Measurements from ENCODE around the gene DCDC2.

Gene DCDC2

DNA sequence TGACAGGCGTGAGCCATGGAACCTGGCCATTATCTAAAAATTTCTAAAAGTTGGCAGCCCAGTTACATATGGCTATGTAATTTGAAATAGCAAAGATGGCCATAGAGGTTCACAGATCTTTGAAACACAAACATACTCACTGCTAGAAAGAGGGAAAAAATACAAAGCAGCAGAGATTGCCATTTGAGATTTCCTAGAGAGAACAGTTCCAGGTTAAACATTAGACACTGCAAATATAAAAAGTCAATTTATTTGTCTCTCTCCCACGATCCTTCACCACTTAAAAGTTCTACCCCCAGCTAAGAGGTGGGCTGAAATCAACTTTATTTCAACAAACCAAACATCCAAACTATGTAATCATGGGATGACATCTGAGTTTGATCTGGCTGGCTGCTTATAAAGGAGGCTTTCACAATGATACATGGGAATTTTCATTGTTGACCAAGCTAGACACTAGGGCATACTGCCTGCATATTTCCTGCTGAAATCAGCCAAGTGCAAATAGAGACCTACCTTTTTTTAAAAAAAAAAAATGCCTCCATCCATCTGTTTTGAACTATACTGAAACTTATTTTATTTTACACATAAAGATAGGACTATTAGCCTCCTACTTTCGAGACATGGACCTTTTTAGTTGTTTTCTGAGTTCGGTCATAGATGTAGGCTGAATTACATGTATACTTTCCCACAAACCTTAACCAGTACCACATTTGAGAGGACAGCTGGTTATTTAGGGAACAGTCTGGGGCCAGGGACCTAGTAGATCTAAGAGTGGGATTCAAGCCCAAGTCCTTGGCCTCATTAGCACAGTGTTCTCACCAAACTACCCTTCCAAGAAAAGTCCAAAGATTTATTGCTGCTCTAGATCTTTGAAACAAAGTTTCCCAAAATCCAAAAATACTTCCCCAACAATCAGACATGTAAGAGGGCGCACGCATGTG is 16.6 kb downstream of the DCDC2 start:
- no peaks in the 10 kb centered on the region for H4K20me1 ChIP-seq (ENCODE audit: insufficient read depth, low read length)
- H3K4me2 ChIP-seq (ENCODE audit: insufficient read depth, low read length), result no peak overlapping the region
- no peaks in the 10 kb centered on the region for H3K79me2 ChIP-seq (ENCODE audit: insufficient read depth, low read length)
- no peak overlapping the region for H3K9ac ChIP-seq (ENCODE audit: low read depth, low read length)
- no peak overlapping the region for H2AFZ ChIP-seq (ENCODE audit: low read depth, low read length)
- no peaks in the 10 kb centered on the region for H3K4me1 ChIP-seq (ENCODE audit: insufficient read depth, low read length)
- peaks cover 2% of the 10 kb centered on the region for H3K27me3 ChIP-seq (ENCODE audit: insufficient read depth, low read length, poor library complexity)
- H3K4me3 ChIP-seq (ENCODE audit: low read depth in 1 of 2, low read length in 2 of 2), result no peak overlapping the region
- no peak for DNase-seq
- ATAC-seq (ENCODE audit: insufficient read depth, low read depth), result no peak
- TF ChIP-seq EZH2 (IDR thresholded peaks at IDR 0.05; ENCODE audit: borderline replicate concordance, low read depth, low read length, severe bottlenecking) (no peak), CTCF (IDR thresholded peaks at IDR 0.05; ENCODE audit: borderline replicate concordance, extremely low read depth, low read length, poor library complexity, severe bottlenecking) (no peak)
- H3K9me3 ChIP-seq (ENCODE audit: insufficient read depth, low read length, severe bottlenecking), result peaks cover 7% of the 10 kb centered on the region
- H3K27ac ChIP-seq (ENCODE audit: low read length), result no peak overlapping the region
- H3K36me3 ChIP-seq (ENCODE audit: insufficient read depth, low read length), result no peaks in the 10 kb centered on the region

GRCh38 chr6:24339932-24340331 is 17.9 kb downstream of the DCDC2 start:
- no peak overlapping the region for H3K4me2 ChIP-seq (ENCODE audit: insufficient read depth, low read length)
- no peak overlapping the region for H2AFZ ChIP-seq (ENCODE audit: low read depth, low read length)
- H4K20me1 ChIP-seq (ENCODE audit: insufficient read depth, low read length), result no peaks in the 10 kb centered on the region
- no peaks in the 10 kb centered on the region for H3K79me2 ChIP-seq (ENCODE audit: insufficient read depth, low read length)
- no peaks in the 10 kb centered on the region for H3K27me3 ChIP-seq (ENCODE audit: insufficient read depth, low read length, poor library complexity)
- H3K4me3 ChIP-seq (ENCODE audit: low read depth in 1 of 2, low read length in 2 of 2), result no peak overlapping the region
- H3K9me3 ChIP-seq (ENCODE audit: insufficient read depth, low read length, severe bottlenecking), result peaks cover 7% of the 10 kb centered on the region
- no peak overlapping the region for H3K9ac ChIP-seq (ENCODE audit: low read depth, low read length)
- no peak overlapping the region for H3K27ac ChIP-seq (ENCODE audit: low read length)
- TF ChIP-seq CTCF (IDR thresholded peaks at IDR 0.05; ENCODE audit: borderline replicate concordance, extremely low read depth, low read length, poor library complexity, severe bottlenecking) (no peak), EZH2 (IDR thresholded peaks at IDR 0.05; ENCODE audit: borderline replicate concordance, low read depth, low read length, severe bottlenecking) (no peak)
- H3K4me1 ChIP-seq (ENCODE audit: insufficient read depth, low read length), result no peaks in the 10 kb centered on the region
- no peak for ATAC-seq (ENCODE audit: insufficient read depth, low read depth)
- H3K36me3 ChIP-seq (ENCODE audit: insufficient read depth, low read length), result no peaks in the 10 kb centered on the region
- no peak for DNase-seq

GRCh38 chr6:24334285-24334684 is 23.6 kb downstream of the DCDC2 start:
- H3K4me2 ChIP-seq (ENCODE audit: insufficient read depth, low read length), result no peak overlapping the region
- no peak overlapping the region for H3K27ac ChIP-seq (ENCODE audit: low read length)
- H3K4me3 ChIP-seq (ENCODE audit: low read depth in 1 of 2, low read length in 2 of 2), result no peak overlapping the region
- TF ChIP-seq CTCF (IDR thresholded peaks at IDR 0.05; ENCODE audit: borderline replicate concordance, extremely low read depth, low read length, poor library complexity, severe bottlenecking), result no peak
- ATAC-seq (ENCODE audit: insufficient read depth, low read depth) (no peak), DNase-seq (no peak)
- H3K9ac ChIP-seq (ENCODE audit: low read depth, low read length), result no peak overlapping the region
- H3K79me2 ChIP-seq (ENCODE audit: insufficient read depth, low read length), result no peaks in the 10 kb centered on the region
- H2AFZ ChIP-seq (ENCODE audit: low read depth, low read length), result no peak overlapping the region
- no peaks in the 10 kb centered on the region for H3K36me3 ChIP-seq (ENCODE audit: insufficient read depth, low read length)
- H4K20me1 ChIP-seq (ENCODE audit: insufficient read depth, low read length), result no peaks in the 10 kb centered on the region
- no peaks in the 10 kb centered on the region for H3K4me1 ChIP-seq (ENCODE audit: insufficient read depth, low read length)
- H3K27me3 ChIP-seq (ENCODE audit: insufficient read depth, low read length, poor library complexity), result peaks cover 2% of the 10 kb centered on the region
- peaks cover 7% of the 10 kb centered on the region for H3K9me3 ChIP-seq (ENCODE audit: insufficient read depth, low read length, severe bottlenecking)
